Naive thymus-derived CD4-positive, alpha-beta T cell (primary cell): ENCODE results near the gene AMDHD2. TPM values are rescaled to one million over a fixed set of nuclear protein-coding genes. Genes with fewer than 3 reads are reported as not detected.

Experiments used
- ATAC-seq: fragments of 150-1000 bp; cut with Tn5 transposase; 2 replicates; pipeline ENCODE4 v1.10.0; 2021; ENCODE audit warnings: mild to moderate bottlenecking, moderate library complexity
- CTCF ChIA-PET: fragments of 350-600 bp; sonication (Branson Sonifier 250); formaldehyde crosslinking; loops from one replicate; lab custom pipeline; 2021; ENCODE audit warnings: antibody characterized with exemption; lab: Charles Lee
- POLR2A ChIA-PET: fragments of 350-600 bp; sonication (Branson Sonifier 250); formaldehyde crosslinking; loops from one replicate; lab custom pipeline; 2021; ENCODE audit warnings: antibody characterized with exemption, inconsistent platforms; lab: Charles Lee
- DNase-seq, 9 donors: peaks; one replicate each; pipeline versions ENCODE4 v3.0.0 to v3.0.0-alpha.2; 2020 to 2022; ENCODE audit warnings: mixed read lengths in 1 of 9
- H3K27ac ChIP-seq: one replicate; pipeline ENCODE4 v1.7.0; 2013; ENCODE audit warnings: mild to moderate bottlenecking, low read depth, low read length, moderate library complexity
- H3K27me3 ChIP-seq, 2 donors: one replicate each; pipeline ENCODE4 v1.7.0; 2013; ENCODE audit warnings: low read length in 2 of 2, mild to moderate bottlenecking in 2 of 2, moderate library complexity in 2 of 2; ENCODE audit not compliant: control insufficient read depth in 2 of 2, insufficient read depth in 2 of 2
- H3K36me3 ChIP-seq, 3 experiments: 1 replicate in 2 of 3; 2 replicates in 1 of 3; pipeline ENCODE4 v1.7.0; 2013; ENCODE audit warnings: low read length in 3 of 3, mild to moderate bottlenecking in 3 of 3, moderate library complexity in 1 of 3; ENCODE audit not compliant: insufficient read depth in 3 of 3, control insufficient read depth in 2 of 3
- H3K4me1 ChIP-seq, 2 donors: one replicate each; pipeline ENCODE4 v1.7.0; 2013; ENCODE audit warnings: low read length in 2 of 2, mild to moderate bottlenecking in 2 of 2, moderate library complexity in 1 of 2; ENCODE audit not compliant: control insufficient read depth in 2 of 2, insufficient read depth in 2 of 2
- H3K4me3 ChIP-seq: 2 replicates; pipeline ENCODE4 v1.7.0; 2013; ENCODE audit warnings: mild to moderate bottlenecking, low read length
- H3K9me3 ChIP-seq, 3 experiments: 1 replicate in 2 of 3; 2 replicates in 1 of 3; pipeline ENCODE4 v1.7.0; 2013; ENCODE audit warnings: low read length in 3 of 3; ENCODE audit not compliant: control insufficient read depth in 2 of 3
- H3K27ac Mint-ChIP-seq, 9 donors: one replicate each; pipeline ENCODE4 v1.8.0; 2020 to 2022; ENCODE audit warnings: mixed read lengths in 9 of 9, mild to moderate bottlenecking in 8 of 9, moderate library complexity in 5 of 9, inconsistent platforms in 2 of 9
- H3K27me3 Mint-ChIP-seq, 5 donors: one replicate each; pipeline ENCODE4 v1.8.0; 2021 to 2022; ENCODE audit warnings: mixed read lengths in 5 of 5, mild to moderate bottlenecking in 1 of 5
- H3K36me3 Mint-ChIP-seq, 5 donors: one replicate each; pipeline ENCODE4 v1.8.0; 2020 to 2022; ENCODE audit warnings: mixed read lengths in 5 of 5, mild to moderate bottlenecking in 3 of 5, inconsistent platforms in 1 of 5
- H3K4me1 Mint-ChIP-seq, 7 donors: one replicate each; pipeline ENCODE4 v1.8.0; 2020 to 2022; ENCODE audit warnings: mixed read lengths in 7 of 7, mild to moderate bottlenecking in 3 of 7, inconsistent platforms in 1 of 7
- H3K4me3 Mint-ChIP-seq, 10 donors: one replicate each; pipeline ENCODE4 v1.8.0; 2020 to 2022; ENCODE audit warnings: mild to moderate bottlenecking in 10 of 10, mixed read lengths in 10 of 10, moderate library complexity in 6 of 10, inconsistent platforms in 2 of 10
- H3K9me3 Mint-ChIP-seq, 11 donors: one replicate each; pipeline ENCODE4 v1.8.0; 2020 to 2022; ENCODE audit warnings: mixed read lengths in 11 of 11, mild to moderate bottlenecking in 4 of 11, inconsistent platforms in 1 of 11, moderate library complexity in 1 of 11
- intact Hi-C, 2 donors: fragments of 100-400 bp; cut with micrococcal nuclease; formaldehyde crosslinking; loops; one replicate each; pipeline ENCODE4 v1.15.1; 2023
- polyA plus RNA-seq, 2 donors: library from polyadenylated mRNA; unstranded; fragments of 300-500 nt; fragmentation: Illumina TruSeq; gene quantifications; one replicate each; pipeline ENCODE4 v1.2.3, GENCODE V29; 2021
- total RNA-seq, 6 experiments: library from RNA in 5 of 6; stranded (reverse) in 5 of 6; gene quantifications; 1 replicate in 5 of 6; 2 replicates in 1 of 6; pipeline ENCODE4 v1.2.3 and lab custom pipeline; 2021 to 2026

AMDHD2 gene
- 100 to 1,000 TPM in 4 of 5 experiments, 10 to 100 TPM in 1; 60.0 to 258 (median 112) TPM for total RNA-seq
- 10 to 100 TPM; 15.0 to 22.5 TPM for polyA plus RNA-seq
- 43.1 reads per million, percentile 68 among the genes with 10 or more reads in this experiment for total RNA-seq (lab: John Stamatoyannopoulos, UW)

GRCh38 chr16:2520097-2520783 is at the start of gene AMDHD2:
Gene AMDHD2, plus strand, starts transcription at chr16:2520371. Its CDS starts 88 bp downstream, at chr16:2520459.
- H3K27me3 ChIP-seq: no peaks in the 10 kb centered on the region
- peaks cover 29 to 51% of the 10 kb centered on the region in 2 donors for H3K4me1 ChIP-seq
- peaks cover 9 to 36% (median 14%) of the 10 kb centered on the region in 3 experiments for H3K36me3 ChIP-seq
- Mint-ChIP-seq H3K36me3 (peaks cover 0 to 10% (median 9%) of the 10 kb centered on the region in 5 donors), H3K9me3 (peaks cover 0 to 9% (median 0%) of the 10 kb centered on the region in 11 donors), H3K4me1 (peaks cover 40 to 76% (median 59%) of the 10 kb centered on the region in 7 donors), H3K27me3 (no peaks in the 10 kb centered on the region), H3K4me3 (peak within 1 kb of the TSS; percentile 81 to 95 (median 90)), H3K27ac (peak within 1 kb of the TSS; percentile 85 to 98 (median 96))
- peak within 1 kb of the TSS; percentile 100 for H3K27ac ChIP-seq
- ATAC-seq: peak; percentile 75
- CTCF ChIA-PET: interaction anchor here (1.0 kb wide), 1 partner anchor 11 kb away, joined by 3 read pairs; the partner anchor contains the start of gene CEMP1
- H3K4me3 ChIP-seq: peak within 1 kb of the TSS; percentile 55
- no peaks in the 10 kb centered on the region for H3K9me3 ChIP-seq
- POLR2A ChIA-PET: interaction anchor here (0.5 to 2.8 kb wide), 18 partner anchors 9 to 1312 kb away, joined by 3 to 89 read pairs (median 4); partner anchors contain the start of genes CEMP1, ECI1, MLST8 and NTHL1
- peak; percentile 81 to 90 (median 89) for DNase-seq
- intact Hi-C loops: loop anchor here (1.0 kb wide), 3 partner anchors 12 to 46 kb away; no protein-coding TSS in a partner anchor

- no peak overlapping the region for H3K4me3 ChIP-seq
- Mint-ChIP-seq H3K4me3 (peak overlapping the region in 2 of 10 donors; percentile 31 to 33), H3K36me3 (peaks cover 0 to 1% (median 0%) of the 10 kb centered on the region in 5 donors), H3K27me3 (peaks cover 12 to 51% (median 19%) of the 10 kb centered on the region in 5 donors), H3K4me1 (peaks cover 4 to 19% (median 8%) of the 10 kb centered on the region in 7 donors), H3K27ac (no peak overlapping the region), H3K9me3 (no peaks in the 10 kb centered on the region)
- intact Hi-C loops: loop anchor here in 1 of 2 donors (5.0 kb wide), 2 partner anchors 203 to 212 kb away; partner anchors contain the start of genes KCTD5 and RNPS1
- ChIA-PET POLR2A (no interaction called here), CTCF (interaction anchor here (0.6 kb wide), 1 partner anchor 17 kb away, joined by 5 read pairs; no protein-coding TSS in a partner anchor)
- ATAC-seq: no peak
- H3K27ac ChIP-seq: no peak overlapping the region
- no peaks in the 10 kb centered on the region for H3K9me3 ChIP-seq
- H3K4me1 ChIP-seq: peaks cover under 1 to 5% of the 10 kb centered on the region in 2 donors
- DNase-seq: no peak
- H3K27me3 ChIP-seq: peaks cover 4 to 24% of the 10 kb centered on the region in 2 donors
- no peaks in the 10 kb centered on the region for H3K36me3 ChIP-seq
Observed at GRCh38 chr16:2470603-2471015, 49.6 kb upstream of the AMDHD2 start.

- H3K4me3 ChIP-seq: no peak within 1 kb of the TSS
- intact Hi-C loops: loop anchor here in 1 of 2 donors (5.0 kb wide), 2 partner anchors 204 to 211 kb away; partner anchors contain the start of genes KCTD5 and RNPS1
- DNase-seq (peak in 1 of 9 donors; percentile 55), ATAC-seq (no peak)
- H3K9me3 Mint-ChIP-seq: no peaks in the 10 kb centered on the region
- no peaks in the 10 kb centered on the region for H3K36me3 ChIP-seq
- H3K4me3 Mint-ChIP-seq: peak within 1 kb of the TSS in 3 of 10 donors; percentile 33 to 59 (median 34)
- H3K27me3 ChIP-seq: peaks cover 4 to 24% of the 10 kb centered on the region in 2 donors
- ChIA-PET CTCF (no interaction called here), POLR2A (no interaction called here)
- peaks cover 5 to 10% of the 10 kb centered on the region in 2 donors for H3K4me1 ChIP-seq
- no peak within 1 kb of the TSS for H3K27ac ChIP-seq
- peaks cover 0 to 1% (median 0%) of the 10 kb centered on the region in 5 donors for H3K36me3 Mint-ChIP-seq
- no peak within 1 kb of the TSS for H3K27ac Mint-ChIP-seq
- no peaks in the 10 kb centered on the region for H3K9me3 ChIP-seq
- peaks cover 4 to 23% (median 12%) of the 10 kb centered on the region in 7 donors for H3K4me1 Mint-ChIP-seq
- peaks cover 12 to 53% (median 19%) of the 10 kb centered on the region in 5 donors for H3K27me3 Mint-ChIP-seq
Observed at GRCh38 chr16:2471016-2471652, 49.0 kb upstream of the AMDHD2 start, which contains the start of gene NTN3. Gene NTN3, plus strand, starts transcription at chr16:2471297. Its CDS starts 405 bp downstream, at chr16:2471702.

GRCh38 chr16:2471653-2472487 is 48.3 kb upstream of the AMDHD2 start:
- Mint-ChIP-seq H3K27ac (no peak overlapping the region), H3K27me3 (peaks cover 12 to 52% (median 19%) of the 10 kb centered on the region in 5 donors), H3K4me1 (peaks cover 4 to 31% (median 18%) of the 10 kb centered on the region in 7 donors), H3K9me3 (no peaks in the 10 kb centered on the region), H3K36me3 (peaks cover 0 to 1% (median 0%) of the 10 kb centered on the region in 5 donors), H3K4me3 (peak overlapping the region in 2 of 10 donors; percentile 34 to 59)
- Histone ChIP-seq H3K4me1 (peaks cover 10 to 11% of the 10 kb centered on the region in 2 donors), H3K27ac (no peak overlapping the region), H3K27me3 (peaks cover 4 to 24% of the 10 kb centered on the region in 2 donors), H3K9me3 (no peaks in the 10 kb centered on the region), H3K36me3 (no peaks in the 10 kb centered on the region), H3K4me3 (no peak overlapping the region)
- no peak for DNase-seq
- CTCF ChIA-PET: no interaction called here
- intact Hi-C loops: loop anchor here in 1 of 2 donors (5.0 kb wide), 2 partner anchors 205 to 210 kb away; partner anchors contain the start of genes KCTD5 and RNPS1
- POLR2A ChIA-PET: no interaction called here
- ATAC-seq: no peak

- peak overlapping the region in 1 of 10 donors; percentile 79 for H3K4me3 Mint-ChIP-seq
- POLR2A ChIA-PET: interaction anchor here (0.5 kb wide), 1 partner anchor 212 kb away, joined by 3 read pairs; no protein-coding TSS in a partner anchor
Observed at GRCh38 chr16:2472488-2472864, 47.7 kb upstream of the AMDHD2 start.

More at GRCh38 chr16:2472488-2472864, 47.7 kb upstream of the AMDHD2 start:
- H3K9me3 ChIP-seq: no peaks in the 10 kb centered on the region
- H3K4me3 ChIP-seq: no peak overlapping the region
- intact Hi-C loops: loop anchor here in 1 of 2 donors (5.0 kb wide), 2 partner anchors 205 to 210 kb away; partner anchors contain the start of genes KCTD5 and RNPS1
- CTCF ChIA-PET: no interaction called here
- H3K36me3 Mint-ChIP-seq: peaks cover 0 to 1% (median 0%) of the 10 kb centered on the region in 5 donors
- H3K36me3 ChIP-seq: no peaks in the 10 kb centered on the region
- ATAC-seq: no peak
- peaks cover 11 to 12% of the 10 kb centered on the region in 2 donors for H3K4me1 ChIP-seq
- H3K27me3 Mint-ChIP-seq: peaks cover 12 to 47% (median 19%) of the 10 kb centered on the region in 5 donors
- H3K4me1 Mint-ChIP-seq: peaks cover 8 to 34% (median 21%) of the 10 kb centered on the region in 7 donors
- no peaks in the 10 kb centered on the region for H3K9me3 Mint-ChIP-seq
- DNase-seq: no peak
- no peak overlapping the region for H3K27ac ChIP-seq
- H3K27ac Mint-ChIP-seq: no peak overlapping the region
- peaks cover 4 to 24% of the 10 kb centered on the region in 2 donors for H3K27me3 ChIP-seq
